GM12891 (cell line): ENCODE results near the gene RNU1-4.
"Not testable (repeated sequence)": the region's sequence is repeated elsewhere in the genome, so short reads cannot be mapped to it uniquely, and the experiment has no call there.

Source experiments
- PAX5 ChIP-seq: IDR thresholded peaks from 2 replicates; pipeline ENCODE4 v1.6.1; 2011; ENCODE audit warnings: low read length, moderate library complexity, mild to moderate bottlenecking; ENCODE audit not compliant: insufficient read depth, severe bottlenecking
- POLR2A ChIP-seq: IDR thresholded peaks from 2 replicates; pipeline ENCODE4 v1.6.1; 2011; ENCODE audit warnings: low read depth, low read length, control low read depth
- POLR2AphosphoS5 ChIP-seq: IDR thresholded peaks from 2 replicates; pipeline ENCODE4 v1.6.1; 2011; ENCODE audit warnings: low read depth, low read length, control low read depth
- SPI1 ChIP-seq: IDR thresholded peaks from 2 replicates; pipeline ENCODE4 v1.6.1; 2011; ENCODE audit warnings: low read depth, low read length, control low read depth
- TAF1 ChIP-seq: IDR thresholded peaks from 2 replicates; pipeline ENCODE4 v1.6.1; 2011; ENCODE audit warnings: low read depth, low read length, control low read depth

DNA sequence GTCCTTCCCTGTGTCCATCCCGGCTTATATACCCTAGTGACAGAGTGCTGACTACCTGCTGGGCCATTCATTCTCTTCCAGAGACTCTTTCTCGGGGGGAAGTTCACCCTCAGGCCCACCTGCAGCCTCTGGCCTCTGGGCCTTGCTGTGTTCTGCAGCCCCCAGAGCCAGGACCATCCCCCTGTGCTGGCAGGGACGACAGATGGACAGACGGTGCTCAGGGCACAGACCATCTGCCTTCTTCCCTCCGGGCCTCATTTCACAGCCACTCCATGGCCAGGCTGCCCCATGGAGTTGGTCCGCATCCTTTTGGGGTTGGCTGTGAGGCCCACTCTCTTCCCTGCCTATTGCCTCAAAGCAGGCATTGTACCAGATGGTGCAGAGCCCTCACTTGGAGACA is 34.0 kb upstream of the RNU1-4 start:
- TF ChIP-seq TAF1, SPI1, POLR2A, POLR2AphosphoS5, PAX5: not testable (repeated sequence)
